Nephron (organoid): ENCODE results near the gene PPM1G.
A peak's percentile ranks its signal among the peaks of the same experiment; 100 is the strongest.

Experiments used
- H3K27ac Mint-ChIP-seq, 3 experiments: 2 replicates each; pipeline ENCODE4 v1.8.0; 2020; ENCODE audit warnings: mixed read lengths in 3 of 3, mild to moderate bottlenecking in 2 of 3, moderate library complexity in 1 of 3
- H3K27me3 Mint-ChIP-seq: 2 replicates; pipeline ENCODE4 v1.8.0; 2021; ENCODE audit warnings: low read depth, mild to moderate bottlenecking, moderate library complexity, mixed read lengths
- H3K36me3 Mint-ChIP-seq: 2 replicates; pipeline ENCODE4 v1.8.0; 2020; ENCODE audit warnings: low read depth, mixed read lengths
- H3K4me1 Mint-ChIP-seq: 2 replicates; pipeline ENCODE4 v1.8.0; 2020; ENCODE audit warnings: mixed read lengths
- H3K4me3 Mint-ChIP-seq, 3 experiments: 2 replicates each; pipeline ENCODE4 v1.8.0; 2020; ENCODE audit warnings: mild to moderate bottlenecking in 3 of 3, mixed read lengths in 3 of 3, moderate library complexity in 2 of 3
- H3K9me3 Mint-ChIP-seq: 2 replicates; pipeline ENCODE4 v1.8.0; 2020; ENCODE audit warnings: mixed read lengths
- CTCF ChIP-seq, 3 experiments: fragments of 200-600 bp; sonication (generic); IDR thresholded peaks; one replicate each; pipeline ENCODE4 v1.5.0; 2021; ENCODE audit warnings: antibody characterized with exemption in 3 of 3; ENCODE audit not compliant: unreplicated experiment in 3 of 3

Gene PPM1G

GRCh38 chr2:27390822-27391679, 18.3 kb downstream of the PPM1G start:
- TF ChIP-seq CTCF (IDR thresholded peaks at IDR 0.05; ENCODE audit: unreplicated experiment in 3 of 3): no peak
- no peak overlapping the region for H3K27ac Mint-ChIP-seq

DNA sequence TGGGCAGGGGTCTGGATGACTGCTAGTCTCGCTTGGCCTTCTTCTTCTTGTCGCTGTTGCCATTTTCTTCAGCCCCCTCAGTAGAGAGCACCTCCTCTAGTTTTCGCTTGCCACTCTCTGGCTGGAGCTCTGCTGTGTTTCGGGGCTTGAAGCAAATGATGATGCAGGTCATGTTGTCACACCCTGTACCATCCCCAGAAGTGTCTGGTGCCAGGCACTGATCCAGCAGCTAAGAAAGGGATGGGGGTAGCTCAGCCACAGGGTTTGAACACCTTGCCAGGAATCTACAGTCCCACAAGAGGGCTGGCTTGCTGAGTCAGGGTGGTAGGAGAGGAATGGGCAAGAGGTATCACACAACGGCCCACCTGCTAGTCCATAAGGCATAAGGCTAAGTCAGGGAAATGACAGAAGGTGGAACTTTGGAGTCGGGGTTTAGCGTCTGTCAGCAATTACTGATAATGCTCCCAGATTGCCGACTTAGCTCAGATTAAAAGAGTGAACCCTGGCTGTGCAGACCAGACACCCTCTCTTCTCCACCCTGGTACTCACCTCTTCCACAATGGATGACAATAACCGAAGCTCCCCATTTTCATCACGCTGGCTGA, 27.7 kb downstream of the PPM1G start:
- TF ChIP-seq CTCF (IDR thresholded peaks at IDR 0.05; ENCODE audit: unreplicated experiment in 3 of 3): no peak
- Mint-ChIP-seq H3K9me3 (no peaks in the 10 kb centered on the region), H3K4me1 (peaks cover 25% of the 10 kb centered on the region), H3K27ac (peak overlapping the region; percentile 90 to 98 (median 93)), H3K4me3 (peak overlapping the region; percentile 87 to 93 (median 90)), H3K27me3 (no peaks in the 10 kb centered on the region), H3K36me3 (peaks cover 50% of the 10 kb centered on the region)

More at GRCh38 chr2:27390822-27391679, 18.3 kb downstream of the PPM1G start:
- Mint-ChIP-seq H3K9me3 (no peaks in the 10 kb centered on the region), H3K4me1 (no peaks in the 10 kb centered on the region), H3K36me3 (peaks cover 24% of the 10 kb centered on the region), H3K27me3 (no peaks in the 10 kb centered on the region), H3K4me3 (no peak overlapping the region)

GRCh38 chr2:27380626-27381545, 28.5 kb downstream of the PPM1G start, which contains the start of gene ZNF513:
Gene ZNF513, minus strand, starts transcription at chr2:27380734. Its CDS starts 208 bp downstream, at chr2:27380526.
- peaks cover 25% of the 10 kb centered on the region for H3K4me1 Mint-ChIP-seq
- H3K4me3 Mint-ChIP-seq: peak within 1 kb of the TSS; percentile 90 to 93 (median 92)
- TF ChIP-seq CTCF (IDR thresholded peaks at IDR 0.05; ENCODE audit: unreplicated experiment in 3 of 3): no peak
- peaks cover 55% of the 10 kb centered on the region for H3K36me3 Mint-ChIP-seq
- peak within 1 kb of the TSS; percentile 90 to 98 (median 93) for H3K27ac Mint-ChIP-seq
- no peaks in the 10 kb centered on the region for H3K9me3 Mint-ChIP-seq
- no peaks in the 10 kb centered on the region for H3K27me3 Mint-ChIP-seq

GRCh38 chr2:27379836-27380625, 29.4 kb downstream of the PPM1G start:
- H3K9me3 Mint-ChIP-seq: no peaks in the 10 kb centered on the region

More at GRCh38 chr2:27379836-27380625, 29.4 kb downstream of the PPM1G start:
- no peaks in the 10 kb centered on the region for H3K27me3 Mint-ChIP-seq
- no peak for TF ChIP-seq CTCF (IDR thresholded peaks at IDR 0.05; ENCODE audit: unreplicated experiment in 3 of 3)
- peaks cover 52% of the 10 kb centered on the region for H3K36me3 Mint-ChIP-seq
- peak overlapping the region; percentile 90 to 93 (median 93) for H3K27ac Mint-ChIP-seq
- H3K4me1 Mint-ChIP-seq: peaks cover 25% of the 10 kb centered on the region
- peak overlapping the region; percentile 90 to 93 (median 92) for H3K4me3 Mint-ChIP-seq
